HG03139 (cell line): ENCODE results near the gene GORASP1.
A peak's percentile ranks its signal among the peaks of the same experiment; 100 is the strongest.

Experiments used
- ATAC-seq: cut with Tn5 transposase; IDR thresholded peaks from one replicate; pipeline ENCODE4 v1.9.1; 2021; ENCODE audit not compliant: unreplicated experiment

GORASP1 gene

DNA sequence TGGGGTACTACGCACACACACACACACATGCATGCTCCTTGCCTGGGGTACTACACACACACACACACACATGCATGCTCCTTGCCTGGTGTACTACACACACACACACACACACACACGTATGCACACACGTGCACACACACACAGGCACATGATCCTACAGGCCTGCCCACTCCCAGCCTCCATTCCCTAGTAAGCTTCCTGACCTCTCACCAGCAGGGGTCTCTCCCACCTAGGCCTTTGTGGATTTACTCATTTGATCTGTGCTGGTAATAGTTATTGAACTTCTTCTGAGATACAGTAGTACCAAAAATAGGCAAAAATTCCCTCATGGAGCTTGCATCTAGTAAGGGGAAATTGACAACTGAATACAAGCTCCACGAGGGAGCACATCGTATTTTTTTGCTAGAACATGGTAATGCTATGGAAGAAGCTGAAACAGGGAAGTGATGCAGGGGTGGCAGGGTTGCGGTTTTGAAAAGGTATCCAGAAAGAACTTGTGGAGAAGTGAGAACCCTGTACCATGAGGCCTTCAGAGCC, 19.2 kb upstream of the GORASP1 start:
- ATAC-seq = no peak

DNA sequence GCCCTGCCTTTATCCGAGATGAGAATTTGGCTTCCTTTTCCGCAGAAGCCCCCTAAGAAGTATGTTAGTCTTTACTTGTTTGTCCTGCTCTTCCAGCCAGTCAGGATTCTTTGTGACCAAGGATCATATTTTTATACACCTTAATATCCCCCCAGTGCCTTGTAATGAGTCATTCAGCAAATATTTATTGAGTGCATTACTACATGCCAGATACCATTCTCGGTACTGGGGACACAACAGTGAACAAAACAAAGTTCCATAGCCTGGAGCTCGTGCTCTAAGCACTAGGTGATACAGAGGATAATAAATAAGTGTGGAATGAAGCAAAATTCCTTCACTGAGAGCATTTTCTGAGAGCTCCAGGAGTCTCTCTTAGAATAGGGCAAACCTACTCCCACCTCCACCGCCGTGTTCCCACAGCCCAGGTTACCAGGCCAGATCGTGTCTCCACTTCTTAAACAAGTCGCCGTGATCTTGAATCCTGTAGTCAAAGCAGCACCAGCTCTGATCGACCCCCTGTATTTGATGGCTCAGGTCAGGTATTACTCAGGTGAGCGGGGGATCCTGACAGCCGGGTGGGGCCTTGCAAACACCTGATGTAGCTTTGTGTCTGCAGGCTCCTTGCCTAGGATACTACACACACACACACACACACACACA, 18.5 kb upstream of the GORASP1 start:
- ATAC-seq = no peak

DNA sequence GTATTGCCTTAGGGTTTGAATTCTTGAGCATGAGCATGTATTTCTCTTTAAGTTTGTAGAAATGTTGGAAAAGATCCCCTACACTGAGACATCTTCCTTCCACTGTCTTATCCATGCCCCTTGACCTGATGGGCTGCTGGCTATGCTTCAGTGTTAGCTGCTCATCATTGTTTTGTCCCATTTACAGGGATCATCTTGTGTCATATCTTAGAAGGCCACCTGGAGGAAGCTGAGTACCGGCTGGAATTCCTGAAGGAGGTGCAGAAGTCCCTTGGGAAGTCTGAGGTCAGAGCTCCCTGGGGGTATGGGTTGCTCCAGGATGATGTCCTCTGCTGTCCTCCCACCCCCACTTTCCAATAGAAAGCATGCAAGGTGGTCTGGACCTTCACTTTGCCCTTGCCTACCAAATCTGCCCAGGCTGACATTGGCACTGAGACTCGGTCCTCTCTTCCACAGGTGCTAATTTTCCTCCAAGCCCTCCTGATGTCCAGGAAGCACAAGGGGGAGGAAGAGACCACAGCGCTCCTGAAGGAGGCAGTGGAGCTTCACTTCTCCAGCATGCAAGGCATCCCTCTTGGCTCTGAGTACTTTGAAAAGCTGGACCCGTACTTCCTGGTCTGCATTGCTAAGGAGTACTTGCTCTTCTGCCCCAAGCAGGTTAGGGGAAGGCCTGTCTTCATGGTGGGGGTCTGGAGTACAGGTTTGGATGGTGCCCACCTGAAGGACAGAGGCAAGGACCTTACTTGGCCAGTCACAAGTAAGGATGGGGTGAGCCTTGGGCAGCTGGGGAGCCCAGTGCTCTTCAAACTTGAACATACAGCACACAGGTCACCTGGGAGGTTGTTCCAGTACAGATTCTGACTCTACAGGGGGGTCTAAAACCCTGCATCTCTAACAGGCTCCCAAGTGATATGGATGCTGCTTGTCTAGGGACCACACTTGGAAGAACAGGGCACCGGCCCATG, 17.7 kb upstream of the GORASP1 start:
- ATAC-seq = no peak

DNA sequence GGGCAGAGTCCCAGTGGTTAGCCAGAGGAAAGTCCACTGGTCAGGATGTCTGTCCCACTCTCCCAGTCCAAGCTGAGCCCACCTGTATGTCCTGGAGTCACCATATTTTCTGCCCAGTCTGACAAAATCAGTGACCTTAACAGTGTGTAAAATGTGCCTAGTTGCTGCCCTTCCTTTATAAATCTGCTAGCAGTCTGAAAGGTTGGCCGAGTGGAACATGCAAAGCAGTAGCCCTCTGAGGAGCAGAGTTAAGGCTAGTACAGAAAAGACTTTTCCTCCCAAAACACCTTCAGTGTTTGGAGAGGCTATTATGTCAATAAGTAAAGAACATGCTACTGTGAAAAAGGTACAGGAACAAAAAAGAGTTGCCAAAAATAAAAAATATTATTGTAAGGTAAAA, 15.4 kb upstream of the GORASP1 start:
- ATAC-seq = no peak

DNA sequence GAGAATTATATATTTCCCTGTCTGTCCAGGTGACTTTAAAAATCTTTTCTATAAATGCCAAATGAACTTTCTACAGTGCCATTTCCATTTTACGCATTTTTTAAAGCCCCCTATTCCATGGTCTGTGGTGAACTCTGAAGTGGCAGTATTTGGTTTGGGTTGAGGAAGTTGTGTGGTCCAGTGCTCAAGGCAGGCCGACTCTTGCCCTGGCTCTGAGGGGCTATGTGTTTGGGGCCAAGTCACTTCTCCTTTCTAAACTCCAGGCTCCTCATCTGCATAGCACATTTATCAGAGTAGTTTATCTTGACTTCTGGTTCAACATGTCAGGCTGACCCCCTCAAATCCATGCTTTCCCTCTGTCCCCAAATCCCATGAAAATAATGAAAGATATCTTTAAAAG, 14.2 kb upstream of the GORASP1 start:
- ATAC-seq = no peak

DNA sequence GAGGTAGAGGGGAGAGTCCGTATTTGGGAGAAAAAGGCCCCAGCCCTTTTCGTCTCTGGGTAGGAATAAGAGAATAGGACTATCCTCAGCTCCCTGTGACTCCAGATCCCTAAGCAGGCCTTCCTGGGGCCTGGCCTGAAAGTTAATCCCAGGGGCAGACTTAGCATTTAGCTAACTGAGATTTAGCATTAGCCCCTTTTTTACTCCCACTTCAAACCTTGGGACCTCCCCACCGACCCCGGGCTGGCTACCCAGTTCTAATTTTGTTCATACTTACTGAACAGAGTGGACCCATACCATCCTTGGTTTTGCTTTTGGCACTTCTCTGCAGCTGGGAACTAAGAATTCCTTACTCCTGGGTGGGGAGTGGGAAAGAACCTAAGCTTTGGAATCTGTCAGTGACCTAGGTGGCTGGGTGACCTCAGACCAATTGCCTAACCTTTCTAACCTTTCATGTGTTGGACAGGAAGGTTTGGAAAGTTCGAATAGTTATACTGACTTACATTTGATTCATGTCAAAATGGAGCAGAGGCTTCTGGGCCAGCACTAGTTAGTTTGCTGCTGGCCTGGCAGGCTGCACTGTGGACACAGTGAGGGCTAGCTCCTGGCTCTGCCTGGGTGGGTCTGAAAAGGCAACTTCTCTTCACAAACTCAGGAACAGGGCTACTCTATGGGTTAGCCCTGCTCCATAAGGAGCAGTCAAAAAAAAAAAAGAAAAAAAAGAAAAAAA, 11.7 kb upstream of the GORASP1 start:
- no peak for ATAC-seq

DNA sequence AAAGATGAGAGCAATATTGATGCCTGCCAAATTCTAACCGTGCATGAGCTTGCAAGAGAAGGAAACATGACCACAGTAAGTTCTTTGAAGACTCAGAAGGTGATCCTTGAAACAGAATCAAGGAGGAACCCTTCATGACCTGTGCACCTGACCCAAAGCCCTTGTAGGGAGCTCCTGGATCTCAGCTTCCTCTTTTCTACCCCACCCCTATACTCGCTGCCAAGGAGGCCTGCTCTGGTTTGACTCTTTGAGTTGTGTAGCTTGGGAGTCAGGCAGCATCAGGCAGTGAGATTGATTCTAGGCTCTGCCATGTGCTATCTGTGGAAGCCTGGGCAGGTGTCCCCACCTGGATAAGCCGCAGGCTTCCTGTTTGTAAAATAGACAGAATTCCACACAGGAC, 10.7 kb upstream of the GORASP1 start:
- no peak for ATAC-seq

DNA sequence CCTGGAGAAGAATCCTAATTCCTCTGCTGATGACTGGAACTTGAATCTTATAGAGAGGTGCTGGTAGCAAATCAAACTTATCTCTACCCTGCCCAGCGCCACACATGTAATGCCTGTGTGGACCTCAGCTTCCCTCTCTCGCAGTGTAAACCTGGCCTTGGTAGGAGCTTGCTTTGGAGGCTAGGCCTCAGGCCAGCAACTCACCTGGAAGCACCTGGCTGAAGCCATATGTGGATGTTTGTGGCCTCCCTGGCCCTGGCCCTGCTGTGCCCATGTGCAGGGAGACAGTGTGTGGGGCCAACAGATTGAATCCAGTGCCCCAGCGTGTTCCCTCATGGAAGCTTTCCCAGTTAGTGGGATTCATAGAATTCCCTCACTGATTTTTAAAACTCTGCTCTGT, 8.4 kb upstream of the GORASP1 start:
- no peak for ATAC-seq

DNA sequence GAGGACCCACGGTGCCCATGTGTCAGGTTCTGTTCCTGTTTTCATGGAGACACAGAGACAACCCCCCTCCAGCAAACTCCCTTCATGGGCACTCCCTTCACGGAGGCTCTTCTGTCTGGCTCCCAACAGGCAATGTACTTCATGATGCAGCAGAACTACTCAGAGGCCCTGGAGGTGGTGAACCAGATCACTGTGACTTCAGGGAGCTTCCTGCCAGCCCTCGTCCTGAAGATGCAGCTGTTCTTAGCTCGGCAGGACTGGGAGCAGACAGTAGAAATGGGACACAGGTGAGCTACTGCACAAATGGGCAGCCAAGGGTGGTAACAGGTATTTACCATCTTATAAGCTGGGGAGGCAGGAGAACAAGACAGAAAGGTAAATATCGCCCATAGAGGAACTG, 7.0 kb upstream of the GORASP1 start:
- ATAC-seq = no peak

DNA sequence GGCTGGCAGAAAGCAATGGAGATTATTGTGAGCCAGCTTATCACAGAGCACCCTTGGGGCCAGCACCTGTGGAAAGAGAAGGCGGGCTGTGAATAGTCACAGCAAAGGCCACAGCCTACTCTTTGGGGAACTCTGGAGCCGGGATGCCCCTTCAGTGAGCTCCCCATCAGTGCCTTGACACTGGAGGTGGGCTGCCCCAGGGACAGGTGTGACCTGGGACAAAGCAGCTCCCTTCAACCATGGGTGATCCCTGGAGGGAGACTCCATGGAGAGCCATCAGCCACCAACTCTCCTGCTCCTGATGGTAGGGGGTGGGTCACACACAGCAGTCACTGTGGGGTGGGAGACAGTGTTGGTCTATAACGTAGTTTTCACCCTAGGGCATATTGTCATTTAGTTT, 5.9 kb upstream of the GORASP1 start:
- no peak for ATAC-seq

DNA sequence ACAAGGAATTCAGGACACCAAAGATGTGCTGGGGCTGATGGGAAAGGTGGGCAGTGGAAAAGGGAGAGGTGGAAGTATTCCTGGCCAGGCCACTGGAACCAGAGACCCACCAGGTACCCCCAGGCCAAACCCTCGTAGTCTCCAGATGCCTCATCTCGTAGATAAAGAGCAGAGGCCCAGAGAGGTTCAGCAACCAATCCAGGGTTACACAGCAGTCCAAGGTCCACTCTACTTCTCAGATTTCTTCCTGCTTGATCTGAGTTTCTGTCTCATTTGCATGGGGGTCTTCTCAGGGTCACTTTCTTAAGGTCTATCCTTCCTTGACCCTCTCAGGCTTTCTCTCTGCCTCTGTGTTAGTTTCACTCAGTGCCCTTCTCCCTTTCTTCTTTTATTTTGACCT, 5.1 kb upstream of the GORASP1 start:
- ATAC-seq = no peak

DNA sequence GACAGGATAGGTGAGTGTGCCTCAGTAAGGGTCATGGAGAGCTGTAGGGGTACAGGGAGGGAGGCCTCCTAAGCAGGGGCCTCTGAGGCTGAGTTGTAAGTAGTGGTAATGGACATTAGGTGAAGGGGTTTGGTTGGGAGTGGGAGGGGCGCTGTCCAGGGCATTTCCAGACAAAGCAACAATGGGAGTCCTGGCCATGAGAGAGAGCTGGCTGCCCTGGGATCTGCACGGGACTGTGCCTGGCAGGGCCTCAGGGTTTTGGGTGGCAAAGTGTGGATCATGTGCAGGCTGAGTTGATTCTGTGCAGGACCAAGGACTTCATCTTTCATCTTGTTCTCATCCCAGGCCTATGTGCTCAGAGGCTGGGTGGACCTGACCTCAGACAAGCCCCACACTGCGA, 4.7 kb upstream of the GORASP1 start:
- ATAC-seq = no peak

DNA sequence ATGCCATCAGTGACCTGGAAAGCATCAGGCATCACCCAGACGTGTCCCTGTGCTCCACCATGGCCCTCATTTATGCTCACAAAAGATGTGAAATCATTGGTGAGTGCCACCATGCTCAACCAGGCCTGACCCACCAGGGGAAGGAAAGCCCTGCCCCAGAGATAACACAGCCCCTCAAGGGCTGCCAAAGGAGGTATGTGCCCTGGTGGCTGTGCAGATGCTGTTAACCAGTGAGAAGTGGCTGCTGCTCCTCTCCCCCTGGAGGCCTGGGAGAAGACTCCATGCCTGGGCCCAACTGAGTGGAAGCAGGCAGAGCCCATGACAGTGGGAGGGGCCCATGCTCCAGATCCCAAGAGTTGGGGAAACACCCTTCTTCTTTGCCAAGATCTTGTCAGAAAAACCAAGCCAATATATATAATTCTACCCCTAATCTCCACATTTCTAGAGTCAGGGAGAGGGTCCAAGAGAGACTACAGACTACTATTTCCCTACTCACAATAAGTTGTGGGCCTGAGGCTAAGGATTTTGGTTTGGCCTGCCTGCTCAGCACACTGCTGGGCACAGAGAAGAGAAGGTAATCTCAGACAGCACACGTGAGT, 2.7 kb upstream of the GORASP1 start:
- no peak for ATAC-seq

DNA sequence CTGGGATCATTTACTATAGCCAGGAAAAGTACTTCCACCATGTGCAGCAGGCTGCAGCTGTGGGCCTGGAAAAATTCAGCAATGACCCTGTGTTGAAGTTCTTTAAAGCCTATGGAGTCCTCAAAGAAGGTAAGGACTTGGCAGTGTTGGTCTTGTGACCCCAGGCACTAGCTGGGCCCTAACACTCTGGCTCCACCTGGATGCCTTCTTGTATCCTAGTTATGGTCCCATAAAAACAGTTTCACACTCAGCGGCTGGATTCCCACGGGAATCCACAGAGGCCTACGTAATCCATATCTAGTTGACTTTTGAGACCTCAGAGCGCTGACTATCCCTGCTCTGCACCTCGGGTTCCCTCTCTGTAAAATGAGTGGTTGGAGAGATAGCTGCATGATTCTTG, 1.7 kb upstream of the GORASP1 start:
- no peak for ATAC-seq

DNA sequence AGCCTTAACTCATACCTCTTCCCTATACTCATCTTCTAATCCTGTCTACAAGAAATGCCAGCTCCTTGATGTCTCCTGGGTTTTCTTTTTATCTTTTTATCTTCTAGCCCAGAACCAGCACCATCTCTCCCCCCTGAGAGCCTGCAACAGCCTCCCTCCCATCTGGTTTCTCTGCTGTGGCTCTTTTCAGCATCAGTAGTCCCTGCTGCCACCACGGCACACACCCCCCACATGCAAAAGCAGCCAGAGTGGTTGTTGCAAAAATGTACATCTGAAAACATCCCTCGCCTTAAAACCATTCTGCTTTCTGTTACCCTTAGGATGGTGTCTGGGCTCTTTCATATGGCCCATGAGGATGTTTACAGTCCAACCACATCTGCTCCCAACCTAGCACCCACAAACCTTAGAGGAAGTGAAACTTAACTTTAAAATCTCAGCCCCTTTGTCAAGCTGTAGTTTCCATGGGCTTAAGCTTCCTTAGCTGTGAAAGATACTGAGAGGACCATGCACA, 828 bp upstream of the GORASP1 start:
- ATAC-seq = peak; percentile 71

DNA sequence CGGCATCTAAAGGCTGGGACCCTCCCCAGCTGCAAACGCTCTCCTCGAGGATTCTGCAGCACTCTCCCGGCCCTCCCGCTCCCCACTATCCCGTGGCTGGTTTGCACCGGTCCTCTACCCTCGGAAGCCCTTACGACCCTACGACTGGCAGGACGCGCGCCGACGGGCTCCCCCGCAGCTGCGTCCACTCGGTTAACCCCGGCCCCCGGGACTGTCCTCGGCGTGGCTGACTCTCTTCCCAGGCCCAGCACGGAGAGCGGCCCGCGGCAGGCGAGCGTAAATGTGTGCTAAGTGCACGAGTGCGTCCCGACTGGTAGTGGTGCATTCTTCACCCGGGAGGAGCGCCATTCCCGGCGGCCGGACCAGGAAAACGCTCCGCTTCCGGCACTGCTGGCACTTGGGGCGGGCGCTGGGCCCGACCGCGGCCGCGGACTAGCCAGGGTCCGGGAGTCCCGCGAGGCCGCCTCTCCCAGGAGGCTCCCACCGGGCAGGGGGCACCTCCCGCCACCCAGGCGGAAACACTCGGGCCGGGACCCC, 508 bp downstream of the GORASP1 start:
- no peak for ATAC-seq

DNA sequence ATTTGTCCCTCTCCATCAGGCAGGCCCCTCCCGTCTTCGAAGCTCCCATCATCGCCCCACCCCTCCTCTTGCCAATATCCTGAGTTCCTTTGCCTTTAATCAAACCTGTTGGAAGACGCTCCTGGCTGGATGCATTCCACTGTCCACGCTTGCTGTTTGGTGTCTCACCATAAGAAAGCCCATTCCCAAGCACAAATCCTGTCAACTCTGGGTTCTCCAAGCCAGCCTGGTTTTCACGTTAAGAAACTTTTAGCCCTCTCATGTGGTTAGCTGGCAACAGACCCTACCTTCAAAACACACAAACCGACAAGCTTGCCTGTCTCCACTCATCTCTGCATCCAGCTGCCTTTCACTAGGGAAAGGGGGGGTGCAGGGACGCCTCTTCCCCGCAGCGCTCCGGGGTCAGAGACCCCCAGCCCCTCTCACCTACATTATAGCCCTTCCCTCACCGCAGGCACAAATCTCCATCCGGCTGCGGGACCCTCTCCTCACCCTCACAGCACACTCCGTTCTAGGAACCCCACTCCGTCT, 1.1 kb downstream of the GORASP1 start:
- no peak for ATAC-seq

DNA sequence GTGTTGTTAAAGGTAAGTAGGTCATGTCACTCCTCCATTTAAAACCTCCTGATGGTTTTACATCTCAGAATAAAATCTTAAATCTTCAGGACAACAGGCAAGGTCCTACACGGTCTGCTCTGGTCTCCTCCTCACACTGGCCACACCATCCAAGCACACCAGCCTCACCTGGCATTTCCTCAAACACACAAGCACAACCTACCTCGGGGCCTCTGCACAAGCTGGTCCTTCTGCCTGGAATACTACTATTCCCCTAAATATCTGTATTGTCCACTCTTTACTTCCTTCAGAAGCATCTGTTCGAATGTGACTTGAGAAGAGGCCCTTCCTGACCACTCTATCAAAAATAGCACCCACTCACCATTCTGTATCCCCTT, 1.8 kb downstream of the GORASP1 start:
- ATAC-seq = no peak

DNA sequence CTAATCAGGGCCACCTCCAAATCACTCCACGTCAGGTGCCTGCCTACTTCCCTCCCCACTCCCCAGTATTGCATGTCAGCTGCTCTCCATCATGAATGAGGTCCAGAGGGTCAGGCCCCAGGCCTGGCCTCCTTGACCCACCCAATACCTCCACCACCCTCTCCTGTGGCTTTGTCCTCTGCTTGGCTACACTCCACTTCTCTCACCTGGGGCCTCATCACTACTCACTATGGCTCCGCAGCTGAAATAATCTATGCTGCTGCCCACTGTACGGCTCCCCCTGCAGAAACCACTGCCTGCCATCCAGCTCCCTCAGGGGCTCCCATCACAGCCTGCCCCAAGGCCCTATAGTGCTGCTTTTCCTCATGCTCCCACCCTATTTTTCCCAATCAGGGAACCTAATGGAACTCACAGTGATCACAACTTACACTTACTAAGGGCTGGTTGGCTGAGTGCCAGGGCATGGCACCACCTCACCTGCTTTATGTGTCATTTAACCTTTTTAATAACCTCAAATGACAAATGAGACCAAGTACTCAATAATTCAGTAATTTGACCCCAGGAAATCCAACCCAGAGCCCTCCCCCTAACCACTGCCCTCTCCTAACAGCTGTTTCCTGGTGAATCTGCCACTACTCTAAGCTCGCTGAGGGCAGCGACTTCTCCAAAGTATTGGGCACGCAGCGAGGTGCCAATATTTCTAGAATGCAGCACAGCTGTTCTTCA, 2.3 kb downstream of the GORASP1 start:
- no peak for ATAC-seq
